Kidney tubule cell (primary cell): ENCODE data around the gene PTPN5.
"Not testable (repeated sequence)": the region's sequence is repeated elsewhere in the genome, so short reads cannot be mapped to it uniquely, and the experiment has no call there.

Experiments
- DNase-seq: peaks from one replicate; pipeline ENCODE4 v3.0.0-alpha.2; 2018; ENCODE audit warnings: low spot score

PTPN5 gene

DNA sequence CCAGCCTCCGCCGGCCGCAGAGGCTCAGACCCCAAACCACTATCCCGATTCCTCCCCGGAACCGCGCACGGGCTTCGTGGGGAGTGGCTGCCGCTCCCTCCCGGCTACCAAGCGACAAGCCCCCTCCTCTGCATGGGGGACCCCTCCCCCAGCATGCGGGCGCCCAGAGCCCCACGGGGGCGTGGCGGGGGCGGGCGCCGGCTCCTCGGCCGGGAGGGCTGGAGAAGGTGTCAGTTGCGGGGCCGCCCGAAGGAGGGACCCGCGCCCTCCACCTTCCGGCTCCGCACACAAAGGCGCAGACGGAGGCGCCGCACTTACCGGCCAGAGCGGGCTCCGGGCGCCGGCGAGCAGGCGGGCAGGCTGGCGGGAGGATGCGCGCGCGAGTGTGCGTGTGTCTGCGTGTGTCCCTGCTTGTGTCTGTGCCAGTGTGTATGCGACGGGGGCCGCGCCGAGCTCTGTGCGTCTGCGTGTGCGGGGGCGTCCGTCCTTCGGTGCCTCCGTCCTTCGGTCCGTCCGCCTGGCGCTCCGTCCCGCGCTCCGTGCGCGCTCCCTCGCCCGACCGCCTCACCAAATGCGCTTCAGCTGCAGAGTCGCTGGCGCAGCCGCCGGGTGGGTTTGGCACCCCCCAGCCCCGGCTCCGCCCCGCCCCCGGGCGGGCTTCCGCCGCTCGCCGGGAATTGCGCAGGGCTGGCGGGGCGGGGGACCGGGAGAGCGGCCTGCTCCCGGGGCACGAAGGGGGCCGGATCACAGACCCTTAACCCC lies at the start of gene PTPN5:
Gene PTPN5 (minus strand): TSS at position 592 of the 762 bp plus-strand sequence. CDS start 19,840 bp downstream, outside the sequence.
- DNase-seq: no peak

DNA sequence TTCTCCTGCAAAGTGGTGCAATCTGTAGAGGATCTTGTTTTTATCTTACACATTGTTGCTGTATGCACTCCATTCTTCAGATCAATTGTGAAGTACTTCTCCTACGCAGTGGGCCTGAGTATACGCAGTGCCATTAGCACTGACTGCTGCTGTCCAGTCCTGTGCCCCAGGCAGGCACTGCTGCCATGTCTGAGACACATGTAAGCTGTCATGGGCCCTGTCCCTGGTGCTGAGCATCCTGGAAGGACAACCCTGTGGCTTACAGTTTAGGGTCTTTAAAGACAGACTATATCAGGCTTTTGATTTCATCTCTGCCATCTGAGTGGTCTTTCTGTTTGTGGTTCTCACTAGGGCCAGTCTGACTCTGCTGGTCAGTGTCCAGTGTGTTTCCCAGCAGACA lies 44.8 kb upstream of the PTPN5 start:
- peak; percentile 22 for DNase-seq

DNA sequence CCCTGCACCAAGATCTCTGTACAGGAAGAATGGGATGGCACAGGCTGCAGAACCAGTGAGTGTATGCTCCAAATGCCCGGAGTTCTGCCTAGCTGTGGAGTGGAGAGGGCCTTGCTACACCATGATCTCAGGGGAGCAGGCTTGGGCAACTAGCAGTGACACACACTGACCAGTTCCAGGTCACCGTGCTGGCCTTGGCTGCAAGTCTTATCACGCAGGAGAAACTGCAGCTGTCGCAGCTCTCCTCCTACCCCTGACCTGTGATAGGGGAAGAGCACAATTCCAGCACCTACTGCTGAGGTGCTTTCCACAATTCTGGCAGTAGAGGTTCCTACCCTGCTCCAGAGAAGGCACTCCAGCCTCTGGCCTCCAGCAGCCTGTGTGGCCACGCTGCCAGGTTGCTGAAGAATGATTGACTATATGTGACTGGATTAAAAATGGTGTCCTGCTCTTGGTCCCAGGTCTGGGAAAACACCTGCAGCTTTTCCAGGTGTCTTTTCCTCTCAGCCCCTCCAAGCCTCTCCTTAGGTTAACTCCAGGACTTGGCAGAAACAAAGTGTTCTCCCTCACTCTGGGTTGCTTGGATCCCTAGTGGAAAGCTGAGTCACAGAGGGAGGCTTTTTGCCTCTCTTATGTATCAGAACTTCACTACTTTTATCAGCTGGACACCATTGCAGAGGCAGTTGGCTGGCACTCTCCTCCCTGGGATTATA lies 43.3 kb upstream of the PTPN5 start:
- DNase-seq: no peak

DNA sequence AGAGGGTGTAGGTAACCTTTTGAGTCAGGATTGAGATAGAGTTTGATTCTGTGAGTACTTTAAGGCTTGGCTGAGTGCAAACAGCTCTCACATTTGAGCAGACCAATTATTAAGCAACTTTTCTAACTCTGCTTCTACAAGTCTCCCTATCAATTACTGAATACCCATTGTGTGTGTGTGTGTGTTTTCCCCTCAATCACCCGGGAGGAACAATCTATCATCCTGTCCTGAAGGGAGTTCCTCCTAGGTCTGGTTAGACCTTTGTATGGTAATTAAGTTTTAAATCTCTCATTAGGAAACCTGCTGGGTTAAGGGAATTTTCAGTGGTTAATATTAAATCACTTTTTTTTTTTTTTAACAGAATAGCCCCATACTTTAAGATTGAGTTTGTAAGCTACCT lies 28.6 kb upstream of the PTPN5 start:
- not testable (repeated sequence) for DNase-seq

DNA sequence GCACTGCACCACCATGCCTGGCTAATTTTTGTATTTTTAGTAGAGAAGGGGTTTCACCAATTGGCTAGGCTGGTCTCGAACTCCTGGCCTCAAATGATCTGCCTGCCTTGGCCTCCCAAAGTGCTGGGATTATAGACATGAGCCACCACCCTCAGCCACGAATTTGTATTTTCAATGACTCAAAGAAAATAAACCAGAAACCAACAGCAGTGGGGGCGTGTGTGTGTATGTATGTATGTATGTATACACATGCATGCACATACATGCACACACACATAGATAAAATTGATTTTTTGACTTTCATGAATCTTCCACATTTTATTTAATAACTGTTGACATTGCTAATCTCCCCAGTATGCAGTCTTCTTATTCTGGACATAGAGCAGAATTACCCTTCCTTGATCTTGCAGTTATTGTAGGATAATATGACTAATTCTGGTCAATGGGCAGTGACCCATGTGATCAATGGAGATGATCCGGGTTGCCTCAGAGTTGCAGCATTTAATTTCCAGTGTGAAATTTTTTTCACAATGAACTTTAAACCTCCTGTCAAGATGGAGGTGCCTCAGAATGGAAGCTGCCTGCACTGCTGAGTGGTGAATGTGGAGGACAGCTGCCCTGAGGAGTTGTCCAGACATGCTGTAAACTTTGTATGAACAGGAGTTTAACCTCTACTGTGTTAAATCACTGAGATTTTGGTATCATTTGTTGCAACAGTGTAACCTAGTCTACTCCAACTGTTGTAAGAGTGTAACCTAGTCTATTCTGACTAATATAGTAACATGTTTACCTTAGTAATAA lies 12.8 kb upstream of the PTPN5 start:
- DNase-seq: peak; percentile 11

DNA sequence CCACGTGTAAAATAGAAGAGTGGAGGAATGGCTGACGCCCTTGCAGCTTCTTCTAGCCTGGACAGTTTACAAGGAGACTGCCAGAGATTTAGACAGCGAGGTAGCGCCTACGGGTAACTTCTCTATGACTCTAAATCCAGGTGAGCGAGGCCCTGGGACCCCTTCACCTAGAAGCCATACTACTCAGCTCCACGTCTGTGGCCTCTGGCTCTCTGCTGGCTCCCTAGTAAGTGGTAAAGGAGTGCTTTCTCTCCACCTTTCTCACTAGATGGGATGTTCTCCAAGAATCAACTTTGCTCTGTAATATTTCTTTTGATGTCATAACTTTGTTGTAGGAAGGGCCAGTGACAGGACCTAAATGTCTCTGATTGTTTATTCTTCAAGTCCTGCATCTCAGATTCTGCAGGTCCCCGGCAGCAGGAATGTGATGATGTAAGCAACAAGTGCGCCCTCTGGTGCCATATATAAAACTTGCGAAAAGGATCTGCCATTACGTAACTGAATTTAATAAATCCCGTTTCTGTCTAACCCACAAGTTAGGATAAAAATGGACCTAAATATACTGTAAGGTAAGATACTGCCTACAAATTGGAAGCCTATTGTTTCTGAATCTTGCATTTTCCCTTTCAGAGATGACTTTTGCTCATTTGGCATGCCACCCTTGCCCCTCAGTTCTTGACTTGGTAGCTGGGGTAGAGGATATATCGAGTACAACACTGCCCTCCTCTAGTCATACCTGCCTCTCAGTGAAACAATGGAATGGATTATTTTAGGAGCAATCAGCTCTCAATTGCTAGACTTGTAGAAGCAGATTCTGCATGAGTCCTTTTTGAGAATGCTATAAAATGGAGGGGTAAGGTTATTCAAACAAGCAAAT lies 11.0 kb upstream of the PTPN5 start:
- DNase-seq: peak; percentile 73

DNA sequence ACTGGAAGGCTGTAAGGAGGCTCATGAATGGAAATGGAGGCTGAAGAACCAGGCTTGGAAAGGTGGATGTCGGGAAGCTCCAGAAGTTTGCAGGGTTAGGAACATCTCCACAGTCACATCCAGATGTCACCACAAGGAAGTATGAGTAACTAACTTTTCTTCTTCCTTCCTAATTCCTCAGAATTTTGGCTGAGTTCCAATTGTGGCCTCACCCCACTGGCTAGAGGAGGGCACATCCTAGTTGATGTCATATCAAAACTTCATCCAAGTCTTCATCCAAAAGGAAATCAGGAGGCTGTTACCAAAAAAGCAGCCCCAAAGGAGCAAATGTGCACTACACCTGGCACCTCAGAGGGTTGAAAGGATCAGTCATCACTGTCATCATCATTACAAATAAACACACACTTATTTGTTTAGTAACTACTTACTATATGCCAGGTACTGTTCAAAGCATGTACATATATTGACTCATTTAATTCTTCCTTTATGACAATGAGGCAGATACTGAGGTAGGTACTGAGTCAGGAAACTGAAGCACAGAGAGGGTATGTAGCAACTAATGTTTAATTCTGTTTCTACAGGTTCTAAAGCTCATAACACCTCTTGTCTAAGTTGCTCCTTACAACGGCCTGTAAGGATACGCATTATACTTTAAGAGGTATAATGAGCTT lies 7.3 kb upstream of the PTPN5 start:
- peak; percentile 62 for DNase-seq

DNA sequence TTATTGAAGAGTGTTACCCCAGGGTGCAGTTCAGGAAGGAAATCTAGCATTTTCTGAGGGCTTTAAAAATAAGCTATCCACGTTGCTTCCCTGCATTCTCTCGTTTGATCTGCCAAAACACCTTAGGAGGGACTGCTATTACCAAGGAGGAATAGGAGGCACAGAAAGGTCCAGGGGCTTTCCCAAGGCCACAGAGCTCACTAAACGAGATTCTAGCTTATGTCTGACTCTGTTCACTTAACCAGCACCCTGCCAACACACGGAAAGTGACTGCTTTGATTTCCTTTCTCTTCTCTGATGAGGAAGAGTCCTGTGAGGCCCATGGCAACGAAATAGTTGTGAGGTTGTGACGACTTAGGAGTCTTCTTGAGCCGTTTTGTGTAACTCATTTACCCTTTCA lies 3.4 kb upstream of the PTPN5 start:
- no peak for DNase-seq

DNA sequence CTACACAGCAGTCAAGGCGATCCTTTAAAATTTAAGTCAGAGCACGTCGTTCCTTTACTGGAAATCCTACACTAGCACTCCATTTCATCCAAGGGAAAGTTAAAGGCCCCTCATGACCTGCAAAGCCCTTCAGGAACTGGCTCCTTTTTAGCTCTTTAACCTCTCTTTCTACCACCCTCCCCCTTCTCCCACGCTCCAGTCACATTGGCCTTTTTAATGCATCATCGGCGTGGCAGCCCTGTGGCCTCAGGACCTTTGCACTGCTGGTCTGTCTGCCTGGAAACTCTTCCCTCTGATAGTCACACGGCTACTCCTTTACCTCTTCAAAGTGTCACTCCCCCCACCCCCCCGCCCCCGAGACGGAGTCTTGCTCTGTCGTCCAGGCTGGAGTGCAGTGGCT lies 1.2 kb upstream of the PTPN5 start:
- no peak for DNase-seq

DNA sequence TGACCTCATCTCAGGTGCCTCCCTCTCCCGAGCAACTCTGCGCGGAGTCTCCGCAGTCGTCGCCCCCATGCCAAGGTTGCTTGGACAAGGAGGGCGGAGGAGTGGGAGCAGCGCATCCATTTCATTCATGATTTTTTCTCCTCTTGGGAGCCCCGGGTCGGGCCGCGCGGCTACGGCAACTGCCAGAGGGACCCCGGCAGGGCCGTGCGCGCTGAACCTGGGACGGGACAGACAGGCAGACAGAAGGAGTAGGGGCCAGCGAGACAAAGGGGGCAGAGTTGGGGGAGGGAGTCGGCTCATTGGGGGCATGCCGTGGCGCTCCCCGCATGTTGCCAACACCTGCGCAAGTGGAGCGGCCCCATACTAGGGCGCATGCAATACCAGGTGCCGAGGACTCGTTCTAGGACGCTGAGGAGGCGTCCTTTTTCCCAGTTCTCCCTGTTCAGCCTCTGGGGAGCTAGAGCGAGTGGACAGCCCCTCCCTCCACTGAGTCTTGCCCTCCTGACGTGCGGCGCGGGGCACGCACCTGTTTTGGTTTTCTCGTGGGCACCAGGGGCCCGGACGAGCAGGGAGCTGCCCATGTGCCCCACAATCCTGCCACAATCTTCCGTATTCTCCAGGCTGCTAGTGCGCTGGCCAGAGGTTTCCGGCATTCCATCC lies 501 bp upstream of the PTPN5 start:
- no peak for DNase-seq

DNA sequence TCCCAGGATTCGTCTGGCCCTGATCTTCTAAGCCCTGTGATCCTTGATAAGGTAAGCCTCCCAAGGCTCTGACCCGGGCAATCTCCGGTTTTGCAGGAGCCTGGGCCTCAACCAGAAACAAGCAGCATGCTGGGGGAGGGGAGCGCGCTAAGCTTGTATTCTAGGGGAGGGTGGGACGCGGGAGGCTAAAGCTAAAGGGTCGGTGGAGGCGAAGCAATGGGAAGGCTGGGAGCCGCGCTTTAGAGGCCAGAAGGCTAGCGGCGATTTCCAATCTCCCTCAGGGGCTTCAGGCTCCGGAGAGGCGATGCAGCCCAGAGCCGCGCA lies 753 bp downstream of the PTPN5 start:
- DNase-seq: no peak

DNA sequence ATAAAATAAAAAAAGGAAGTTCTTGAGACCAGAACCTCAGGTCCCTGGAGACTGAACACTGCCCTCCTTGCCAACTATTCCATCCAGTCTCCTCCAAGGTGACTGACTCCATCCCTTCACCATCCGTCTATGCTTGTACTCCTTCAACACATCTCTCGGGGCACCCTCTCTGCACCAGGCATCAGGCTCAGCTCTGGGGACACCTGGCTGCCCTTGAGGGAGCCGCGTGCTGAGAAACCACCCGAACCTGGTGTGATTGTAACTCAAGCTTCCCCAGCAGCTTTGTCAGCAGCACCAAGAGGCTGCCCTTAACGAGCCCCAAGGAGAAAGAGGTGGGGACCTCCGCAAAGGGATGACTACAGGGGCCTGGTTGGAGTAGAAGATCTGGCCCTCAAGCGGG lies 1.7 kb downstream of the PTPN5 start:
- DNase-seq: no peak

DNA sequence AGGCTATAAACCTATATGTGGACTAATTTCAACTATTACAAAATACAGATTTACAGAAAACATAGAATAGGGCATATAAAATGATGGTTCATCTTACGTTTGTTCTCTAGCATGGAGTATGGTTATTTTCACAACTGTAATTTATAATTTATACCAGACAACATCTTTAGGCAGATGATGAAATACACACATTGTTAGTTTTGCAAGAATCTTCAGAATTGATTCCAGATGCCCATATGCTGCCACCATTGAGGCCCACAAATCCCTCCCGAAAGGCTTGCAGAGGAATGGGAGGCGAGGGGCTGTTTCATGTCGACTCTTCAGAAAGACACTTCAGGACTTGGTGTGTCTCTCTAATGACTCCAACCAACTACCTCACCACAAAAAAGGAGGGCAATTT lies 6.2 kb downstream of the PTPN5 start:
- no peak for DNase-seq

DNA sequence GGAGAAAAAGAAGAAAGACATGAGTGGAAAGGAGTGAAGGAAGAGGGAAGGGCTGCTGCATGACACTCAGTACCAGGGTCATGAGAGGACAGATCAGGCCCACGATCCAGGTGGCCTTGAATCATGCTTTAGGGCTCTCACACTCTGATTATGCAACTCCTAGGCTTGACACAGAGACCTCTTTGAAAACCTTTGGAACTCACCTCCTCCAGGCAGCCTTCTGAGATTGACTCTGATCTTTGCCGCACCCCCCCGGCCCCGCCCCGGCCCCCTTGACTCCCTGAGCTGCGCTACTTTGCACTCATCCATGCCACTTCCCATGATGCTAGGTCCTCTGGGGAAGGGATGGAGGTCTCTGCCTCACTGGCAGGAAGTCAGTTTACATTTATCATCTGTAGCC lies 10.7 kb downstream of the PTPN5 start:
- no peak for DNase-seq

DNA sequence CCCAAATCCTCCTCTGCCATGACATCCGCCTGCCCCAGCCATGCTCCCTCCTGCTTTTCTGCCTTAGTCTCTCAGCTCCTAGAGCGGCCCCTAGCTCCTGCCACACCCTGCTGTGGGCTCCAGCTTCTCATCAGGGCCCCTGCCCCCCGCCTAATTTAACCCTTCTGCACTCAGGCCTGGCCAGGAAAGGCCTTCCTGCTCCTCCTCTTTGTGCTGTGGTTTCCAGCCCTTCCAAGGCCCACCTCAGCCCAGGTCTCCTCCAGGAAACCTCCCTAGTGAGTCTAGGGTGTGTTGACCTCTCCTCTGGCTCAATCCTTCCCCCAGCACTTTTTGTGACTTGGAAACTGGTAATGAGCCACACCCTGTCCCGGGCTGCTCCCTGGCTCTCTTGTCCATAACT lies 11.3 kb downstream of the PTPN5 start:
- DNase-seq: no peak

DNA sequence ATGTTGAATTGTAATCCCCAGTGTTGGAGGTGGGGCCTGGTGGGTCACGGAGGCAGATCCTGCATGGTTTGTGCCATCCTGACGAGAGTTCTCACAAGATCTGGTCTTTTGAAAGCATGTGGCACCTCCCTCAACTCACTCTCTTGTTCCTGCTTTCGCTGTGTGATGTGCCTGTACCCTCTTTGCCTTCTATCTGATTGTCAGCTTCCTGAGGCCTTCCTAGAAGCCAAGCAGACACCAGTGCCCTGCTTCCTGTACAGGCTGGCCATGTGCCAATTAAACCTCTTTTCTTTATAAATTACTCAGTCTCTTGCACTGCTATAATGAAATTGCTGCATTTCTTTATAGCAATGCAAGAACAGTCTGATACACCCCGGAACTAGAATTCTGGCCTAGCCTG lies 13.1 kb downstream of the PTPN5 start:
- no peak for DNase-seq

DNA sequence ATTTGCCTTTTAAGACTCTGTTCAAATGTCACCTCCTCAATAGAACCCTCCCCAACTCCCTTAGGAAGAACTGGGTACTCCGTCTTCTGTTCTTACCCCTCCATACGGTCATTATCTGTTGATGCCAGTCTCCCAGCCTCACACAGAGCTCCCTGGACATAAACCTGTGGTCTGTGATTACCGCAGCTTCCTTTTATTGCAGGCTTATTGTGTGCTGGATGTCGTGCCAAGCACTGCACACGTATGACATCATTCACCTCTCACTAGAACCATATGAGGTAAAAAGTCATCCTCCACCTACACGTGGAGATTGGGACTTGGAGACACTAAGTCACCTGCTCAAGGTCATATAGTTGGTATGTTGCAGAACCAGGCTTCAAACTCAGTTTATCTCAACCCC lies 15.3 kb downstream of the PTPN5 start:
- no peak for DNase-seq

DNA sequence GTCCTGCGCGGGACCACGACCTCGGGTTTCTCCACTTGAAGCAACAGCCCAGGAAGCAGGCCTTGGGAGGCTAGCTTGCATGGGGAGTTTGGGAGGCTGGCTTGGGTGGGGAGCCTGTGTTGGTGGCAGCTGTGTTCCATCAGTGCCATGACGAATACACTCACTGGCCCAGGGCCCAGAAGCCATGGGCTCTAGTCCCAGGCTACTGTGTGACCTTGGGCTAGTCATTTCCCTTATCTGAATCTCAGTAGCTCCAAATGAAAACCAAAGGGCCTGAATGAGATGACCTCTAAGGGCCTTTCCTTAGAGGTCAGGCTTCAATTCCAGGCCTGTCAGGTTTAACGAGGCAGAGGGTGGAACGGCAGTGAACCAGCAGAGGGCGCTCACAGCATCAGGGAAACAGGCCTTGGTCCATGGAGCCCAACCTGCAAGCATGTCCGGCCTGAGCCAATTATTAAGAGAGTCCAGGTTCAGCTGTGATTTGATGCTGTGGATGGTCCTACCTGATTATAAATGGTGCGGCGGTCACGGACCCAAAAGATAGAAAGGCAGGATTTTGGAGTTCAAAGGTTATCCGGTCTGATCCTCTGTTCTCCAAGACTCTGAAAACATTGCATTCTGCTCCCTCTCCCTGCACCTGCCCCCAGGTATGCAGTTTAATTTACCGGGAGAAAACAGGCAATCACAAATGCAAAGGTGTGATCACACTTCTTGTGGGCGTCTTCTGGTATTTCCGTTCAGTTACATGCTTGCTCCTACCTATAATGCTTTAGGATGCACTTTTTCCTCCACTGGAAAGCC lies 15.9 kb downstream of the PTPN5 start:
- DNase-seq: peak; percentile 67

DNA sequence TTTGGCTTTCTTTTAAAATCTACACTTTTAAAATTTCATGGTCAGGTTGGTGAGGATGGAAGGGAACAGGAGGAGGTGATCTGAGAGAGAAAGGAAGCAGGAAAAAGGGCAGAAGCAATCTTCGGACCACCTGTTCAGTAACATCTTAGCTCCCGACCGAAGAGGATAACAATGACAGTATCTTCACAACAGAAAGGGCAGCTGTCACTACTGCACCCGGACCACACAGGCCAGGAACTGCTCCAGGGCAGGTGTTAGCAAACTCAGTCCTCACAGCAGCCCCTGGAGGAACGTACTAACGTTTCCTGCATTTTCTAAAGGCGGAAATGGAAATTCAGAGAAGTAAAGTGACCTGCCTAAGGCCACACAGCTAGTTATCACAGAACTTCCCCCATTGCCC lies 16.8 kb downstream of the PTPN5 start:
- DNase-seq: no peak

DNA sequence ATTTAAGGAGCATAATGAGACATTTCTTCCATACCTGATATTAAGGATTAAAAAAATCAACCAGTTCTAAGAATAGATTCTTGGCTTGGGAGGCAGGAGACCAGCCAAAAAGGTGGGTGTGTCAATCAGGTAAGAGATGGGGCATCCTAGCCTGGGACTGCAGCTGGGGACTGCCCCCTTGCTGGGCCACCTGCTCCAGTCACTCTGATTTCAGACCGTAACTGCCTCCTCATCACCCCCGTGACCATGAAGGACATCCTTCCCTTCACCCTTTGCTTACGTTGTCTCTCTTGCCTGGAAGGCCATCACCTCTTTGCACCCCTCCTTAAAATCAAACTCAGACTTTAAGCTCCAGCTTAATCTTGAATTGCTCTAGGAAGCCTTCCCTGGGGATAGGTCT lies 17.9 kb downstream of the PTPN5 start:
- DNase-seq: no peak
